RWPE1 (cell line): ENCODE measurements around the gene TRIM17.
A peak's percentile ranks its signal among the peaks of the same experiment; 100 is the strongest.

Experiments
- CTCF ChIA-PET: fragments of 350-600 bp; sonication (Branson Sonifier 250); formaldehyde crosslinking; extraction: SDS; loops from one replicate; lab custom pipeline; 2021; lab: Yijun Ruan, JAX
- POLR2A ChIA-PET: fragments of 400-600 bp; formaldehyde crosslinking; extraction: SDS; loops from one replicate; lab custom pipeline; 2020; ENCODE audit warnings: antibody characterized with exemption; ENCODE audit not compliant: low non-redundant PET; lab: Yijun Ruan, JAX
- DNase-seq: peaks from one replicate; pipeline ENCODE4 v3.0.0; 2012; ENCODE audit warnings: low spot score
- H3K27ac ChIP-seq: fragments of 450-650 bp; 2 replicates; pipeline ENCODE4 v1.5.1; 2017
- CTCF ChIP-seq: fragments of 450-650 bp; conservative IDR thresholded peaks from 2 replicates; pipeline ENCODE4 v1.5.1; 2017; ENCODE audit warnings: low read depth, mild to moderate bottlenecking

TRIM17 gene

GRCh38 chr1:228364068-228364705 is 52.5 kb downstream of the TRIM17 start:
- H3K27ac ChIP-seq, result no peak overlapping the region
- DNase-seq, result no peak
- ChIA-PET POLR2A (no interaction called here), CTCF (no interaction called here)
- TF ChIP-seq CTCF, result no peak

- no peak for DNase-seq
- H3K27ac ChIP-seq, result no peak overlapping the region
- ChIA-PET CTCF (no interaction called here), POLR2A (no interaction called here)
- no peak for TF ChIP-seq CTCF
These were observed 53.0 kb downstream of the TRIM17 start for GRCh38 chr1:228363686-228364067.

GRCh38 chr1:228362884-228363450 is 53.7 kb downstream of the TRIM17 start:
- ChIA-PET POLR2A (no interaction called here), CTCF (no interaction called here)
- no peak for DNase-seq
- TF ChIP-seq CTCF, result no peak
- no peak overlapping the region for H3K27ac ChIP-seq

- H3K27ac ChIP-seq, result no peak overlapping the region
- DNase-seq, result no peak
- CTCF ChIA-PET, result no interaction called here
- POLR2A ChIA-PET, result no interaction called here
- TF ChIP-seq CTCF, result no peak
These were observed 54.3 kb downstream of the TRIM17 start for GRCh38 chr1:228362141-228362883.

- no peak for DNase-seq
- CTCF ChIA-PET, result no interaction called here
- POLR2A ChIA-PET, result no interaction called here
- H3K27ac ChIP-seq, result peak overlapping the region; percentile 15; the same call in 1 of the 2 replicates
- no peak for TF ChIP-seq CTCF
These were observed 55.1 kb downstream of the TRIM17 start for GRCh38 chr1:228361314-228362140.
